Hepatocyte (in vitro differentiated cells): ENCODE results near the gene PTPN11. TPM values are rescaled to one million over a fixed set of nuclear protein-coding genes. Genes with fewer than 3 reads are reported as not detected.

Source experiments
- DNase-seq: peaks from one replicate; pipeline ENCODE4 v3.0.0-alpha.2; 2016; ENCODE audit warnings: low spot score
- H2AFZ ChIP-seq: fragments of 200-600 bp; sonication (generic); 2 replicates; pipeline ENCODE4 v1.6.0; 2016; ENCODE audit warnings: antibody characterized with exemption, mild to moderate bottlenecking
- H3K27ac ChIP-seq: fragments of 200-600 bp; sonication (generic); 2 replicates; pipeline ENCODE4 v1.5.1; 2016; ENCODE audit warnings: mild to moderate bottlenecking
- H3K27me3 ChIP-seq: fragments of 200-600 bp; sonication (generic); 2 replicates; pipeline ENCODE4 v1.6.1; 2016
- H3K36me3 ChIP-seq: fragments of 200-600 bp; sonication (generic); replicated peaks from 2 replicates; pipeline ENCODE4 v1.5.1; 2016; ENCODE audit warnings: low read depth; ENCODE audit not compliant: insufficient read depth
- H3K4me1 ChIP-seq: fragments of 200-600 bp; sonication (generic); 2 replicates; pipeline ENCODE4 v1.5.1; 2016; ENCODE audit warnings: mild to moderate bottlenecking, moderate library complexity; ENCODE audit not compliant: insufficient read depth
- H3K4me2 ChIP-seq: fragments of 200-600 bp; sonication (generic); 2 replicates; pipeline ENCODE4 v1.6.0; 2016
- H3K4me3 ChIP-seq: fragments of 200-600 bp; sonication (generic); 2 replicates; pipeline ENCODE4 v1.5.1; 2016; ENCODE audit warnings: mild to moderate bottlenecking
- H3K79me2 ChIP-seq: fragments of 200-600 bp; sonication (generic); 2 replicates; pipeline ENCODE4 v1.6.0; 2017; ENCODE audit warnings: mild to moderate bottlenecking
- H3K9me2 ChIP-seq: fragments of 200-600 bp; sonication (generic); replicated peaks from 2 replicates; pipeline ENCODE4 v1.6.0; 2017; ENCODE audit warnings: mild to moderate bottlenecking; ENCODE audit not compliant: insufficient read depth
- H3K9me3 ChIP-seq: fragments of 200-600 bp; sonication (generic); 2 replicates; pipeline ENCODE4 v1.5.1; 2016; ENCODE audit warnings: low read depth, mild to moderate bottlenecking
- H4K20me1 ChIP-seq: fragments of 200-600 bp; sonication (generic); 2 replicates; pipeline ENCODE4 v1.6.0; 2016; ENCODE audit warnings: mild to moderate bottlenecking; ENCODE audit not compliant: insufficient read depth, poor library complexity, severe bottlenecking
- EZH2 ChIP-seq: fragments of 200-600 bp; sonication (generic); IDR thresholded peaks from 2 replicates; pipeline ENCODE4 v1.6.1; 2016; ENCODE audit warnings: antibody characterized with exemption, mild to moderate bottlenecking, borderline replicate concordance
- EZH2phosphoT487 ChIP-seq: fragments of 200-600 bp; sonication (generic); IDR thresholded peaks from one replicate; pipeline ENCODE4 v1.6.1; 2018; ENCODE audit warnings: antibody characterized with exemption, mild to moderate bottlenecking, low read depth, moderate library complexity; ENCODE audit not compliant: unreplicated experiment, severe bottlenecking
- WGBS: methylation state at CpG from one replicate; pipeline ENCODE4 v1.1.6; 2016; ENCODE audit warnings: low lambda C conversion rate; ENCODE audit errors: missing lambda C conversion rate; 5-methylcytosine and 5-hydroxymethylcytosine counted together
- polyA plus RNA-seq: library from polyadenylated mRNA; unstranded; fragments of >200 nt; fragmentation: Nextera tagmentation; extraction: Ambion mirVana; gene quantifications from 2 replicates; pipeline ENCODE4 v1.2.1, GENCODE V29; 2016
- total RNA-seq: library from RNA; depleted of rRNA; stranded (reverse); fragments of >200 nt; gene quantifications from 2 replicates; pipeline ENCODE4 v1.2.3, GENCODE V29; 2014
- TF ChIP-seq, protein P1 (sequence below): fragments of 200-600 bp; sonication (generic); IDR thresholded peaks from 2 replicates; pipeline ENCODE4 v1.5.1; 2016; ENCODE audit warnings: antibody characterized with exemption, mild to moderate bottlenecking; ENCODE audit not compliant: poor library complexity

PTPN11 gene
- total and polyA plus RNA-seq, 2 experiments from 2014 or later, result 66.6 to 102 TPM

GRCh38 chr12:112374166-112374740, 44.5 kb upstream of the PTPN11 start:
- no peaks in the 10 kb centered on the region for H3K36me3 ChIP-seq
- DNase-seq, result no peak
- H3K4me3 ChIP-seq, result no peak overlapping the region
- no peak overlapping the region for H3K27ac ChIP-seq
- no peaks in the 10 kb centered on the region for H3K4me1 ChIP-seq
- no peak overlapping the region for H3K4me2 ChIP-seq
- no peaks in the 10 kb centered on the region for H3K9me3 ChIP-seq
- H2AFZ ChIP-seq, result no peak overlapping the region
- no peaks in the 10 kb centered on the region for H3K9me2 ChIP-seq
- H3K79me2 ChIP-seq, result peaks cover 99% of the 10 kb centered on the region
- H3K27me3 ChIP-seq, result no peaks in the 10 kb centered on the region
- 86% methylated on average over 3 of the region's 3 CpGs for WGBS
- peaks cover 29% of the 10 kb centered on the region for H4K20me1 ChIP-seq
- TF ChIP-seq EZH2phosphoT487, result no peak
- TF ChIP-seq, protein P1, sequence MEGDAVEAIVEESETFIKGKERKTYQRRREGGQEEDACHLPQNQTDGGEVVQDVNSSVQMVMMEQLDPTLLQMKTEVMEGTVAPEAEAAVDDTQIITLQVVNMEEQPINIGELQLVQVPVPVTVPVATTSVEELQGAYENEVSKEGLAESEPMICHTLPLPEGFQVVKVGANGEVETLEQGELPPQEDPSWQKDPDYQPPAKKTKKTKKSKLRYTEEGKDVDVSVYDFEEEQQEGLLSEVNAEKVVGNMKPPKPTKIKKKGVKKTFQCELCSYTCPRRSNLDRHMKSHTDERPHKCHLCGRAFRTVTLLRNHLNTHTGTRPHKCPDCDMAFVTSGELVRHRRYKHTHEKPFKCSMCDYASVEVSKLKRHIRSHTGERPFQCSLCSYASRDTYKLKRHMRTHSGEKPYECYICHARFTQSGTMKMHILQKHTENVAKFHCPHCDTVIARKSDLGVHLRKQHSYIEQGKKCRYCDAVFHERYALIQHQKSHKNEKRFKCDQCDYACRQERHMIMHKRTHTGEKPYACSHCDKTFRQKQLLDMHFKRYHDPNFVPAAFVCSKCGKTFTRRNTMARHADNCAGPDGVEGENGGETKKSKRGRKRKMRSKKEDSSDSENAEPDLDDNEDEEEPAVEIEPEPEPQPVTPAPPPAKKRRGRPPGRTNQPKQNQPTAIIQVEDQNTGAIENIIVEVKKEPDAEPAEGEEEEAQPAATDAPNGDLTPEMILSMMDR, result no peak

DNA sequence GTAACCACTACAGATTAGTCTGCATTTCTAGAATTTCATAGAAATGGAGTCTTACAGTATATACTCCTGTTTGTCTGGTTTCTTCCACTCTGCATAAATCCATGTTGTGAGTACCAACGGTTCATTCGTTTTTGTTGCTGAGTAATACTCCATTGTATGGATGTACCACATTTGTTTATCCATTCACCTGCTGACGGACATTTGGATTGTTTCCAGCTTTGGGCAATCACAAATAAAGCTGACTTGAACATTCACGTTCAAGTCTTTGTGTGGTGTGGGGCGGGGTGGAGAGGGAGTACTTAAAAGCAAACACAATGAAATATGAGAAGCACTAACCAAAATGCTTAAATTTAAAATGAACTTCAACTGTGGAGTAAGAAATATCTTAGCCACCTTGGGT, 43.6 kb upstream of the PTPN11 start:
- peaks cover 1% of the 10 kb centered on the region for H3K4me1 ChIP-seq
- TF ChIP-seq, protein P1, result no peak
- no peak for TF ChIP-seq EZH2
- no peaks in the 10 kb centered on the region for H3K9me2 ChIP-seq
- no peak overlapping the region for H2AFZ ChIP-seq
- 85% methylated on average over 5 of the region's 5 CpGs for WGBS
- H3K4me2 ChIP-seq, result no peak overlapping the region
- H3K27ac ChIP-seq, result no peak overlapping the region
- H3K36me3 ChIP-seq, result no peaks in the 10 kb centered on the region
- H3K4me3 ChIP-seq, result no peak overlapping the region
- H3K9me3 ChIP-seq, result no peaks in the 10 kb centered on the region
- peaks cover 33% of the 10 kb centered on the region for H4K20me1 ChIP-seq
- DNase-seq, result no peak
- peaks cover 99% of the 10 kb centered on the region for H3K79me2 ChIP-seq
- no peaks in the 10 kb centered on the region for H3K27me3 ChIP-seq

GRCh38 chr12:112380663-112381405, 37.9 kb upstream of the PTPN11 start:
- whole genome bisulfite sequencing, result 41% methylated on average over 34 of the region's 34 CpGs
- Histone ChIP-seq H3K4me1 (peaks cover 12% of the 10 kb centered on the region), H2AFZ (peak overlapping the region; percentile 87), H3K27me3 (no peaks in the 10 kb centered on the region), H3K27ac (peak overlapping the region; percentile 93), H3K36me3 (no peaks in the 10 kb centered on the region), H3K4me2 (peak overlapping the region; percentile 98), H3K79me2 (peaks cover 61% of the 10 kb centered on the region), H4K20me1 (peaks cover 29% of the 10 kb centered on the region), H3K9me3 (no peaks in the 10 kb centered on the region), H3K4me3 (peak overlapping the region; percentile 63), H3K9me2 (no peaks in the 10 kb centered on the region)
- TF ChIP-seq EZH2phosphoT487 (no peak), EZH2 (no peak)
- TF ChIP-seq, protein P1, result no peak
- peak; percentile 17 for DNase-seq
